Karpas-422 (cell line): ENCODE results near the gene MCC. TPM values are rescaled to one million over a fixed set of nuclear protein-coding genes. Genes with fewer than 3 reads are reported as not detected.

Experiments used
- DNase-seq: peaks from one replicate; pipeline ENCODE4 v3.0.0-alpha.2; 2015
- H2AFZ ChIP-seq: fragments of 200-600 bp; sonication (generic); 2 replicates; pipeline ENCODE4 v1.6.1; 2014; ENCODE audit warnings: antibody characterized with exemption, low read length, mixed read lengths
- H3K27ac ChIP-seq: fragments of 200-600 bp; sonication (generic); 2 replicates; pipeline ENCODE4 v1.5.1; 2014; ENCODE audit warnings: mild to moderate bottlenecking, low read length, moderate library complexity
- H3K27me3 ChIP-seq: fragments of 200-600 bp; sonication (generic); 2 replicates; pipeline ENCODE4 v1.6.1; 2014; ENCODE audit warnings: low read length, mixed read lengths
- H3K36me3 ChIP-seq: fragments of 200-600 bp; sonication (generic); 2 replicates; pipeline ENCODE4 v1.6.1; 2014; ENCODE audit warnings: low read length, mixed read lengths; ENCODE audit not compliant: insufficient read depth
- H3K4me1 ChIP-seq: fragments of 200-600 bp; sonication (generic); 2 replicates; pipeline ENCODE4 v1.6.1; 2014; ENCODE audit warnings: mild to moderate bottlenecking, low read length, mixed read lengths
- H3K4me2 ChIP-seq: fragments of 200-600 bp; sonication (generic); 2 replicates; pipeline ENCODE4 v1.6.1; 2014; ENCODE audit warnings: low read length, low read depth, mild to moderate bottlenecking; ENCODE audit not compliant: poor library complexity, severe bottlenecking
- H3K4me3 ChIP-seq: fragments of 200-600 bp; sonication (generic); 2 replicates; pipeline ENCODE4 v1.5.1; 2014; ENCODE audit warnings: mild to moderate bottlenecking, antibody characterized with exemption, low read length, mixed read lengths
- H3K79me2 ChIP-seq: fragments of 200-600 bp; sonication (generic); 2 replicates; pipeline ENCODE4 v1.6.1; 2014; ENCODE audit warnings: mild to moderate bottlenecking, low read length, mixed read lengths
- H3K9ac ChIP-seq: fragments of 200-600 bp; sonication (generic); 2 replicates; pipeline ENCODE4 v1.6.0; 2014; ENCODE audit warnings: low read length
- H3K9me2 ChIP-seq: fragments of 200-600 bp; sonication (generic), shearing (Covaris generic); replicated peaks from 2 replicates; pipeline ENCODE4 v1.6.0; 2014; ENCODE audit warnings: mild to moderate bottlenecking, low read length, moderate library complexity; ENCODE audit not compliant: insufficient read depth
- H3K9me3 ChIP-seq: fragments of 300-700, 200-600 bp; sonication (generic); 2 replicates; pipeline ENCODE4 v1.6.1; 2014; ENCODE audit warnings: low read length, mixed read lengths
- H4K20me1 ChIP-seq: fragments of 200-600 bp; sonication (generic); 2 replicates; pipeline ENCODE4 v1.6.1; 2014; ENCODE audit warnings: mild to moderate bottlenecking, antibody characterized with exemption, low read length, low read depth; ENCODE audit not compliant: insufficient read depth
- total RNA-seq: library from RNA; depleted of rRNA; stranded (reverse); fragments of >200 nt; shearing (Covaris generic); gene quantifications from 2 replicates; pipeline ENCODE4 v1.2.3, GENCODE V29; 2014; ENCODE audit warnings: low replicate concordance

The MCC gene
- total RNA-seq, 1 experiment from 2014 or later, result 5.5 TPM

GRCh38 chr5:113115061-113115460, 373.2 kb downstream of the MCC start:
- Histone ChIP-seq H3K27ac (peak overlapping the region; percentile 95), H3K27me3 (no peaks in the 10 kb centered on the region), H3K4me1 (peaks cover 91% of the 10 kb centered on the region), H4K20me1 (no peaks in the 10 kb centered on the region), H3K36me3 (no peaks in the 10 kb centered on the region), H2AFZ (no peak overlapping the region), H3K4me2 (peak overlapping the region; percentile 86), H3K79me2 (no peaks in the 10 kb centered on the region), H3K9ac (peak overlapping the region; percentile 73), H3K4me3 (no peak overlapping the region), H3K9me3 (no peaks in the 10 kb centered on the region), H3K9me2 (no peaks in the 10 kb centered on the region)
- peak; percentile 73 for DNase-seq

DNA sequence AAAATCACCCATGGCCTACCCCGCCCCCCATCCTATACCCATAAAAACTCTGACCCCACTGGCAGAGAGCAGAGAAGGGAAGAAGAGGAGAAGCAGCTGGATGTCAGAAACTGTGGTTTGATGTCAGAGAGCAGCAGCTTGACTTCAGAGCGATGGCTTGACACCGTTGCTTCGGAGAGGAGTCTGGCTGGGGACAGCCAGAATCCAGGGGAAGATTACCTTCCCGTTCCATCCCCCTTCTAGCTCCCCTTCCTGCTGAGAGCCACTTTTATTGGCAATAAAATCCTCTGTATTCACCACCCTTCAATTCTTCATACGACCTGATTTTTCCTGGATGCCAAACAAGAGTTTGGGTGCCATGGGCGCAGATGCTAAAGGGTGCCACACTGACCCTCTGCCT, 373.7 kb downstream of the MCC start:
- DNase-seq, result no peak
- H3K27ac ChIP-seq, result peak overlapping the region; percentile 95
- no peaks in the 10 kb centered on the region for H3K9me3 ChIP-seq
- H4K20me1 ChIP-seq, result no peaks in the 10 kb centered on the region
- no peak overlapping the region for H3K4me3 ChIP-seq
- H3K27me3 ChIP-seq, result no peaks in the 10 kb centered on the region
- no peaks in the 10 kb centered on the region for H3K36me3 ChIP-seq
- H2AFZ ChIP-seq, result no peak overlapping the region
- H3K9ac ChIP-seq, result peak overlapping the region; percentile 49
- H3K4me2 ChIP-seq, result peak overlapping the region; percentile 86
- no peaks in the 10 kb centered on the region for H3K79me2 ChIP-seq
- peaks cover 88% of the 10 kb centered on the region for H3K4me1 ChIP-seq
- no peaks in the 10 kb centered on the region for H3K9me2 ChIP-seq

DNA sequence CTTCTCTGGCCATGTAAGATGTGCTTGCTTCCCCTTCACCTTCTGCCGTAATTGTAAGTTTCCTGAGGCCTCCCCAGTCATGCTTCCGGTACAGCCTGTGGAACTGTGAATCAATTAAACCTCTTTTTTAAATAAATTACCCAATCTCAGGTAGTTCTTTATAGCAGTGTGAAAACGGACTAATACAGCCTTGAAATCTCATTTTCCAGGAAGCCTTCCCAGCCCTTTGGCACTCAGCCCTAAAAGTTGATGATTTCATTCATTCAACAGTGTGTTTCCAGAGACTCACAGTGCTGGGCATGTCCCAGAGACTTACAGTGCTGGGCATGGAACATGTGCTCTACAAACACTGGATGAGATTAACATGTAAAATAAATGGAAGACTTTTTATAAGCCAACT, 375.8 kb downstream of the MCC start:
- Histone ChIP-seq H4K20me1 (no peaks in the 10 kb centered on the region), H3K4me2 (no peak overlapping the region), H3K27ac (no peak overlapping the region), H3K9me3 (no peaks in the 10 kb centered on the region), H2AFZ (no peak overlapping the region), H3K27me3 (no peaks in the 10 kb centered on the region), H3K36me3 (no peaks in the 10 kb centered on the region), H3K79me2 (no peaks in the 10 kb centered on the region), H3K4me3 (no peak overlapping the region), H3K4me1 (peaks cover 78% of the 10 kb centered on the region), H3K9ac (no peak overlapping the region), H3K9me2 (no peaks in the 10 kb centered on the region)
- no peak for DNase-seq

- no peaks in the 10 kb centered on the region for H3K79me2 ChIP-seq
- no peaks in the 10 kb centered on the region for H3K36me3 ChIP-seq
- no peak overlapping the region for H3K4me3 ChIP-seq
- no peak overlapping the region for H3K27ac ChIP-seq
- H3K27me3 ChIP-seq, result no peaks in the 10 kb centered on the region
- H3K4me1 ChIP-seq, result peaks cover 63% of the 10 kb centered on the region
- no peaks in the 10 kb centered on the region for H3K9me2 ChIP-seq
- DNase-seq, result no peak
- no peaks in the 10 kb centered on the region for H3K9me3 ChIP-seq
- no peak overlapping the region for H2AFZ ChIP-seq
- no peak overlapping the region for H3K4me2 ChIP-seq
- H3K9ac ChIP-seq, result no peak overlapping the region
- H4K20me1 ChIP-seq, result no peaks in the 10 kb centered on the region
Measured at GRCh38 chr5:113110117-113110516, 378.1 kb downstream of the MCC start.

GRCh38 chr5:113109344-113109743, 378.9 kb downstream of the MCC start:
- H3K27me3 ChIP-seq, result no peaks in the 10 kb centered on the region
- H3K9me2 ChIP-seq, result no peaks in the 10 kb centered on the region
- no peak for DNase-seq
- H2AFZ ChIP-seq, result no peak overlapping the region
- H4K20me1 ChIP-seq, result no peaks in the 10 kb centered on the region
- H3K27ac ChIP-seq, result no peak overlapping the region
- no peaks in the 10 kb centered on the region for H3K9me3 ChIP-seq
- H3K79me2 ChIP-seq, result no peaks in the 10 kb centered on the region
- H3K4me3 ChIP-seq, result no peak overlapping the region
- no peaks in the 10 kb centered on the region for H3K36me3 ChIP-seq
- H3K4me1 ChIP-seq, result peaks cover 61% of the 10 kb centered on the region
- no peak overlapping the region for H3K9ac ChIP-seq
- no peak overlapping the region for H3K4me2 ChIP-seq

GRCh38 chr5:113108485-113108884, 379.8 kb downstream of the MCC start:
- Histone ChIP-seq H3K4me1 (peaks cover 61% of the 10 kb centered on the region), H3K27ac (no peak overlapping the region), H3K36me3 (no peaks in the 10 kb centered on the region), H3K9me3 (no peaks in the 10 kb centered on the region), H3K9me2 (no peaks in the 10 kb centered on the region), H3K79me2 (no peaks in the 10 kb centered on the region), H3K4me2 (no peak overlapping the region), H4K20me1 (no peaks in the 10 kb centered on the region), H3K9ac (no peak overlapping the region), H3K27me3 (no peaks in the 10 kb centered on the region), H2AFZ (no peak overlapping the region), H3K4me3 (no peak overlapping the region)
- DNase-seq, result no peak

GRCh38 chr5:113106821-113107220, 381.4 kb downstream of the MCC start:
- Histone ChIP-seq H3K4me2 (no peak overlapping the region), H3K79me2 (no peaks in the 10 kb centered on the region), H3K36me3 (no peaks in the 10 kb centered on the region), H3K9ac (no peak overlapping the region), H4K20me1 (no peaks in the 10 kb centered on the region), H3K9me2 (no peaks in the 10 kb centered on the region), H3K27ac (no peak overlapping the region), H3K9me3 (no peaks in the 10 kb centered on the region), H3K4me3 (no peak overlapping the region), H3K4me1 (peaks cover 60% of the 10 kb centered on the region), H2AFZ (no peak overlapping the region), H3K27me3 (no peaks in the 10 kb centered on the region)
- no peak for DNase-seq

DNA sequence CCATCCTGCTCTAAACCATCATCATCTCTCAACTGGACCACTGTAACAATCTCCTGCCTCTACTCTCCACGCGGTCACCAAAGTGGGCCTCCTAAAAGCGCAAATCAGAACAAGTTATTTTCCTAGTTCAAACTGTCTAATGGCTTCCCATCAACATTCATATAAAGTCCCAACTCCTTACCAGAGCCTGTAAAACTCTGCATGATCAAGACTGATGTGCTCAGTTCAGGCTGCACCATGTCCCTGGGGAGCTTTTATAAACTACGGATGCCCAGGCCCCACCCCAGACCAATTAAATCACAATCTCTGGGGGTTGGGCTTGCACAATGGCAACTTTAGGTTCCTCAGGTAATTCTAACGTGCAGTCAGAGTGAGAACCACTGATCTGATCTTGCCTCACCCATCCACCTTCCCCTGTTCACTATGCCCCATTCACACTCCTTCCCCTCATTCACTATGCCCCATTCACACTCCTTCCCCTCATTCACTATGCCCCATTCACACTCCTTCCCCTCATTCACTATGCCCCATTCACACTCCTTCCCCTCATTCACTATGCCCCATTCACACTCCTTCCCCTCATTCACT, 382.5 kb downstream of the MCC start:
- Histone ChIP-seq H3K4me2 (no peak overlapping the region), H3K9ac (no peak overlapping the region), H3K27me3 (no peaks in the 10 kb centered on the region), H3K4me3 (no peak overlapping the region), H3K9me2 (no peaks in the 10 kb centered on the region), H3K4me1 (peaks cover 69% of the 10 kb centered on the region), H3K79me2 (no peaks in the 10 kb centered on the region), H3K36me3 (no peaks in the 10 kb centered on the region), H3K9me3 (no peaks in the 10 kb centered on the region), H3K27ac (no peak overlapping the region), H2AFZ (no peak overlapping the region), H4K20me1 (no peaks in the 10 kb centered on the region)
- DNase-seq, result no peak

- Histone ChIP-seq H3K4me2 (no peak overlapping the region), H3K9ac (no peak overlapping the region), H3K36me3 (no peaks in the 10 kb centered on the region), H2AFZ (no peak overlapping the region), H3K27ac (no peak overlapping the region), H4K20me1 (no peaks in the 10 kb centered on the region), H3K4me1 (peaks cover 73% of the 10 kb centered on the region), H3K9me3 (no peaks in the 10 kb centered on the region), H3K9me2 (no peaks in the 10 kb centered on the region), H3K79me2 (no peaks in the 10 kb centered on the region), H3K4me3 (no peak overlapping the region), H3K27me3 (no peaks in the 10 kb centered on the region)
- DNase-seq, result no peak
Measured at GRCh38 chr5:113103330-113103729, 384.9 kb downstream of the MCC start.
